GM18517 (cell line): ENCODE data around the gene MTMR12.
A peak's percentile ranks its signal among the peaks of the same experiment; 100 is the strongest.

Experiments used
- ATAC-seq: cut with Tn5 transposase; IDR thresholded peaks from one replicate; pipeline ENCODE4 v1.9.1; 2021; ENCODE audit warnings: mild to moderate bottlenecking, moderate library complexity; ENCODE audit not compliant: unreplicated experiment

The MTMR12 gene

GRCh38 chr5:32312595-32313332, at the start of gene MTMR12:
Gene MTMR12, minus strand, starts transcription at chr5:32312939. Its CDS starts 101 bp downstream, at chr5:32312838.
- peak; percentile 95 for ATAC-seq

GRCh38 chr5:32362527-32362926, 49.8 kb upstream of the MTMR12 start:
- ATAC-seq: no peak

GRCh38 chr5:32360906-32361305, 48.2 kb upstream of the MTMR12 start:
- ATAC-seq: no peak

- ATAC-seq: no peak
Observed at GRCh38 chr5:32358611-32359010, 45.9 kb upstream of the MTMR12 start.

- ATAC-seq: no peak
Observed at GRCh38 chr5:32357658-32358057, 44.9 kb upstream of the MTMR12 start.

- no peak for ATAC-seq
Observed at GRCh38 chr5:32355686-32356085, 42.9 kb upstream of the MTMR12 start.

GRCh38 chr5:32353420-32353819, 40.7 kb upstream of the MTMR12 start:
- ATAC-seq: no peak

- no peak for ATAC-seq
Observed at GRCh38 chr5:32352685-32353084, 39.9 kb upstream of the MTMR12 start.

- no peak for ATAC-seq
Observed at GRCh38 chr5:32346869-32347268, 34.1 kb upstream of the MTMR12 start.

- ATAC-seq: no peak
Observed at GRCh38 chr5:32343058-32343672, 30.4 kb upstream of the MTMR12 start.

GRCh38 chr5:32342656-32343055, 29.9 kb upstream of the MTMR12 start:
- ATAC-seq: no peak

GRCh38 chr5:32339878-32340277, 27.1 kb upstream of the MTMR12 start:
- no peak for ATAC-seq

- no peak for ATAC-seq
Observed at GRCh38 chr5:32339198-32339597, 26.5 kb upstream of the MTMR12 start.

GRCh38 chr5:32332966-32333365, 20.2 kb upstream of the MTMR12 start:
- ATAC-seq: no peak

- no peak for ATAC-seq
Observed at GRCh38 chr5:32332361-32332760, 19.6 kb upstream of the MTMR12 start.

- ATAC-seq: no peak
Observed at GRCh38 chr5:32331935-32332274, 19.2 kb upstream of the MTMR12 start.

- no peak for ATAC-seq
Observed at GRCh38 chr5:32331217-32331934, 18.6 kb upstream of the MTMR12 start.

GRCh38 chr5:32330126-32330971, 17.6 kb upstream of the MTMR12 start:
- no peak for ATAC-seq

- ATAC-seq: peak; percentile 70
Observed at GRCh38 chr5:32329395-32329834, 16.7 kb upstream of the MTMR12 start.

GRCh38 chr5:32326216-32326772, 13.6 kb upstream of the MTMR12 start:
- no peak for ATAC-seq

GRCh38 chr5:32325616-32326015, 12.9 kb upstream of the MTMR12 start:
- no peak for ATAC-seq
